Activated CD4-positive, alpha-beta T cell treated with anti-CD3 and anti-CD28 coated beads, Interleukin-2, Interleukin-4, amounts not matched to agents 100 ng/mL and 50 ng/mL, durations not matched to agents 16 hours and 8 hours (primary cell): ENCODE results near the gene NRF1.
"Not testable (repeated sequence)": the region's sequence is repeated elsewhere in the genome, so short reads cannot be mapped to it uniquely, and the experiment has no call there.

Experiments
- DNase-seq: peaks from one replicate; pipeline ENCODE4 v3.0.0-alpha.2; 2020; ENCODE audit warnings: low spot score

Gene NRF1

DNA sequence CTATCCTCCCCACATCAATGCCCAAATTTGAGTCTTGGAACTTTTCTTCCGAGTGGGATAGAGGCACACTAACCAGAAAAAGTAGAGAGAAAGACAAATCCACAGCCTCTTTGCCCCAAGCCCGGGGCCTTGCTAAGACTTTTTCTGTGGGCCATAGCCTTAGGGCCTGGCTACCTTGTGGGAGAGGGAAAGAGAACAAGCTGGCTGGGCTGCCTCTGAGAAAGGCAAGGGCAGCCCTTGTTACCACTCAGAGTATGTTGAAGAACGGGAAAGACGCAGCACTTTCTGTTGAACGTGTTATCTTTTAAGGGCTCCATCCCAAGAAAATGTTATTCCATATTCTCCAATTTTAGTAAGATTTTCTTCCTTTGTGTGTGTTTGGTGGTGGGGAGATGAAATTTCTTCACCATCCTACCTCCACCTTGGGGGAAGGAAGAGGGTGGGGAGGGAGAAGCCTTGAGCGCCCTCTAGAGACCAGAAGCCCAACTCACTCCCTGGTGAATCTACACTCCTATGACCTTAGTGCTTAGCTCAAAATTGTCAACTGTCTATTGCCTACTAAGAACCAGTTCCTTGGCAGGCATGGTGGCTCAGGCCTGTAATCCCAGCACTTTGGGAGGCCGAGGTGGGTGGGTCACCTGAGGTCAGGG, 3.9 kb upstream of the NRF1 start:
- peak; percentile 51 for DNase-seq

DNA sequence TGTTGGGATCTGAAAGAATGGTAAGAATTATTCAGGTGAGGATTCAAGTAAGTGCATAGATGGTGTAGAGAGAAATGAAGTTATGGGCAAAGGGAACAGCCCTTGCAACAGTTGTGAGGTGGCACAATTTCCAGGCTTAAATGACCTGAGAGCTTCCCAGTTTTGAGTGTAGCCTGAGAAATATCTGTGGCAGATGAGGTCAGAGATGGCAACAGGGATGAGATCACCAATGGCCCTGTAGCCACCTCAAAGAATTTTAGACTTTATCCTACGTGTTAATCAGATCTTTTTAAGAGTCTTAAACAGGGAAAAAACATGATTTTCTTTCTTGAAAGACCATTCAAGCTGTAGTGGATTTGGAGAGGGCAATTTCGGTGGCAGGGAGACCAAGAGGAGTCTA, 1.9 kb upstream of the NRF1 start:
- DNase-seq: no peak

DNA sequence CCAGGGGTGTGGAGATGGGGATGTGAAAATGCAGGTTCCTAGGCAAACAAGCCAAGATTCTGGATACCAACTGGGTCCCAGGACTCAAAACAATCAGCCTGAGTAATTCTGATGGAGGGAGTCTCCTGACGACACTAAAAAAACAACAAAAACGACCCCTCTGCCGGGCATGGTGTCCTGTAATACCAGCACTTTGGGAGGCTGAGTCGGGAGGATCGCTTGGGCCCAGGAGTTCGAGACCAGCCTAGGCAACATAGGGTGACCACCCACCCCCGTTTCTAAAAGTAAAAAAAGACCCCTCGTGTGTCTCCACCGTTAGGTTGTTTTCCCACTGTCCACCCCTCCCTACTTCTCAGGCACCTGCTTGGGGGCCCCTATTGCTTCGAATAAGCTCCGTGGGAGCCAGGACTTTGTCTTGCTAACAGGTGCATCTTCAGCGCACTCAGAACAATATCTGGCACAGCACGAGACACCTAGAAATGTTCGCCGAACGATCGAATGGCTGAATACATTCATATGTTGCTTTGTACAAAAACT, 743 bp upstream of the NRF1 start:
- DNase-seq: no peak

DNA sequence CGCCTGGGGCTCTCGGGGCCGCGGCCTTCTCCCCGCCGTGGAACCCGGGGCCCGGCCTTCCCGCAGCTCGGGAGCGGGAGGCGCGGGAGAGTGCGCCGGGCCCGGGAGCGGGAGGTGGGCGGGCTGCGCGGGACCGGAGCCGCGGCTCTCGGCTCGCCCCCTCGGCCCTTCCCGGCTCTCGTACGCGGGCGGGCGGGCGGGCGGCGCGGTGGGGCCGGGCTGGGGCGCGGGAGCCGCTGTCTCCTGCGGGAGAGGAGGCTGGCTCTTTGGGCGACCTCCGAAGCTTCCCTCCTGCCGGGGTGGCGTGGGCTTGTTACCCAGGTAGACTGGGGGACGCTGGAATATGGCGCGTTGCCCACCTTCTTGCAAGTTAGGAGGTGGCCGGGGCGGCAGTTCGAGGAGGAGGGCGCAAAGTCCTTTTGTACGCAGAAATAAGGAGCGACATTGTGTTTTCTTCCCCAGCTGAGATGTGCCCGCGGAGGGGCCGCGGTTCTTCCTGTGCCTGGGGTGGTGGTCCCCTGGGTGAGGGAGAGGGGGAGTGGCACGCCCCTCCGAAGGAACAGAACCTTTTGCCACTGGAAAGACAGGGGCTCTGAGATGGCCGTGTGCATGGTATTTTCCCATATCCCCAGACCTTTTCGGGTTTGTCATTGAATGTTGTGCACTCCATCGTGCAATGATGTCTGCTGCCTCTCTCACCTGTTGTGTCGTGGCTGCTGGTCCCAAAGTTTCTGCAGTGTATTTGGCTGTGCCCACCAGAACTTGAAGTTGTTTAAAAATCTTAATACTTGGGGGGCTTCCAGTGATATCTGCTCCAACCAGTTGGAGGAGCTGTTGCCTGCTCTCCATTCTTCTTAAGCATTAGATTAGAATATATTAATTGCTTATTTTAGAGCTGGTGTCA, 844 bp downstream of the NRF1 start:
- DNase-seq: peak; percentile 32

DNA sequence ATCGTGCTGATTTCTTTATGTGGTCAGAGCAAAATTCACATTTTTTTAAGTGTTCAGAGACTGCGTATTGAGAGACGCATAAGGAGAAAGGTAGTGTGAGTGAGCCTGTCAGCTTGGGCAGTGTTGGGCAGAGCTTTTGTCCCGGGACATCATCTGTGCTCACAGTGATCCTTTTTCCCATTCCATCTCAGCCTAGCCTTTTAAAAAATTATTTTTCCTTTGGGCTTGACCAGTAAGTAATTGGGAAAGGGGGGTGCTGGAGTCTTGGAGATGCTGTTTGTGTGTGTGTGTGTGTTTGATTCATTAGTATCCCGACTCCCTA, 1.5 kb downstream of the NRF1 start:
- DNase-seq: no peak

DNA sequence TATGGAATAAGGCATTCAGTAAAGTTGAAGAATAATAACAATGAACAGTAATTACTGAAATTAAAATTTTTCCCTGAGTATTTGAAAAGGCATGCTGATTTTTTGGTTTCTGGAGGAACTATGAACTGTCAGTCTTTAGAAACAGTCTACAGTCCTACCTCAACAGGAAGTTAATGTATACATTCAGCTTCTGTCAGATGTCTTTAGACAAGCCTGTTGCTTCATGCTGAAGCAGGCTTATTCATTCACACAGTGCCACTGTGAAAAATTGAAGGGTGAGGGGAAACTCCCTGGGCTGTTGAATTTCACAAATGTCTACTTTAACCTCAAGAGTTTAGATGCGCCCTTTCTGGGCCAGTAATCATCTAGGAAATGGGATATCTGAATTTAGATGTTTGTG, 3.5 kb downstream of the NRF1 start:
- DNase-seq: peak; percentile 62

DNA sequence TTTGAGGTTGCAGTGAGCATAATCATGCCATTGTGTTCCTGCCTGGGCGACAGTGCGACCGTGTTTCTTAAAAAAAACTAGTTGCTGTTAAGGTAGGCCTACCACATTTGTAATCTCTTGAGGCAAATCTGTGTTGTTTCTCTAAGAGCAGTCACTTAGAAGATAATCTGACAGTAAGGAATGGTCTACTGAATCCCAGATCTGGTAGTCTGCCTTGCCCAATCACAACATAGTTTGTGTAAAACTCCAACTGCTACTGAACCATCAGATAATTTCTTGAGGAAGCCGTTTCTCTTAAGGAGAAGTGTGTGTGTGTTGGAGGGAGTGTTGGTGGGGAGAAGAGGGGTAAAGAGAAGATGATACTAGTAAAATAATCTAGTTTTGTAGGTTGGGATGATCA, 5.0 kb downstream of the NRF1 start:
- no peak for DNase-seq

DNA sequence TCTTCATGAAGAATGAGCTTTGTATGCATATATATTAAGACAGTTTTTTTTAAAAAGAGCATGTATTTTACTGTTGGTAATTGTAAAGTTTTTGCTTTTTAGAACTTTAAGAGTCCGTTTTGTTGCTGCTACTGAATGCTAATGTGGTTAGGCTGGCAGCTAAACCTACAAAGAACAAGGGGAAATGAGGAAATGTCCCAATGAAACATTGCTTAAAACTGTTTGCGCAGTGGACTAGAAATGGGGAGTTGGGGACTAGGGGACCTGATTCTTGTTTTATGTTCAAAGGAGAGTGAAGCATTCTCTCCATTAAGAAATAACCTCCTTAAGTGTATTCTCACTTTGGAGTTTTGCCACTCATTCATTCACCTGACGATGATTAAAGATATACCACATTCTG, 5.7 kb downstream of the NRF1 start:
- no peak for DNase-seq

DNA sequence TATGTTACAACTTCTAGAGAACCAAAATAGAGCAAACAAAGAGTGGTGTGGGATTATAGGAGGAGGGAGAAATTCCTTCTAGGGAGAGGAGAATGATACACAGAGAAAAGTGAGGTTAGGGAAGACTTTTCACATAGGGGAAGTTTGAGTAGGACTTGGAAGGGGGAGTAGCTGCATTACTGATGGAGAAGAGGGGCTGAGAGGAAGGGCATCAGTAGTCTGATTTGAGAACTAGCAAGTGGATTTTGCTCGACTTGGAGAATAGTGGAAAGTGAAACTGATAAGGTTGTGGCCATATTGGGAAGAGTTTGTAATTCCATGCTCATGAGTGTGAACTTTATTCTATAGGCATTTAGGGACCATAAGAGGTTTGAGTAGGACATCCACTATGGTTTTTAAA, 6.1 kb downstream of the NRF1 start:
- no peak for DNase-seq

DNA sequence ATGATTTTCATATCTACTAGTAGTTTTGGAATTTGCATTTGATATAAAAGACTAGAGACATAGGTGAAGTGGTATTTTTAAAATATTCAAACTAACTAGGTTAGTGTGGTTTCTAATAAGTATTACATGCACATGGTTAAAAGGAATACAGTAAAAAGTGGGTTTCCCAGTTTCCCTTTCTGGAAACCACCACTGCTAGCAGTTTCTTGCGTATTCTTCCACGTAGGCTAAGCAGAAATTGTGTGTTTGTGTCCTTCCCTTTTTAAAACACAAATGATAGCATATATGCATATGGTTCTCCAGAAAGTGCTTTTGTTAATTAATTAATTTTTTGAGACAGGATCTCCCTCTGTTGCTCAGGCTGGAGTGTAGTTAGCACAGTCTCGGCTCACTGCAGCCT, 15.4 kb downstream of the NRF1 start:
- DNase-seq: no peak

DNA sequence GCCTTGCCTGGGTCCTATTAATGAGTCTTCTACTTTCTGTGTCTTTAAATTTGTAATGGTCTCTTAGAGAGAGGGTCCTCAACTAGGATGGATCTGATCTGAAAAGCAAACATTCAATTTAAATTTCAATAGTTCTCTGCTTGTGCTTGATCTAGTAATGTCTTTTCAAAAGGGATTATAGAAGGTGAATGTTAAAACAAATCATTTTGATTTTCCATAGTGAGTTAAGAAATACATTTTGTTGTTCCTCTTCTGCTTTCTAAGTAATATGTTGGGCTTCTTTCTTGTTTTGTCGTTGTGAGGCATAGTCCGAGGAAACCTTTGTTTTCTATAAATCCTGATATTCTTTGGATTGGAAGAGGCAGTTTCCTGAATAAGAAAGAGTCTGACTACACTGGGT, 18.8 kb downstream of the NRF1 start:
- no peak for DNase-seq

DNA sequence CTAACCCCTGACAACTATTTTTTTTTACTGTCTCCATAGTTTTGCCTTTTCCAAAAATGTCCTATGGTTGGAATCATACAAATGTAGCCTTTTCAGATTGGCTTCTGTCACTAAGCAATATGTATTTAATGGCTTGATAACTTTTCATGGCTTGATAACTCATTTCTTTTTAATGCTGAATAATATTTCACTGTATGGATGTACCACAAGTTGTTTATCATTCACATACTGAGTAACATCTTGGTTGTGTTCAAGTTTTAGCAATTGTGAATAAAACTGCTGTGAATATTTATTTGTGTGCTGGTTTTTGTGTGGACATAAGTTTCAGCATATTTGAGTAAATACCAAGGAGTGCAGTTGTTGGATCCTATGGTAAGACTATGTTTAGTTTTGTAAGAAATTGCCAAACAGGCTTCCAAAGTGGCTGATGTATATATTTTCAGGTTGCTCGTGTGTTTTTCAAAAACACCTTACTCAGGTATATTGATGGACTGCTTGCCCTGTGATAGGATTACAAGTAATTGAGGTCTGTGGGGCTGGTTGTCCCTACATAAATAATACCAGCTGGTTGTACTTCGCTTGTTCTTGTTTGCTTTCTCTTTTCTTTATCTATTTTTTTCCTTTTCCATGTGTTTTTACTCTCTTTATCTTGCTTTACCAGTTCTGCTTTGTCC, 23.0 kb downstream of the NRF1 start:
- no peak for DNase-seq

DNA sequence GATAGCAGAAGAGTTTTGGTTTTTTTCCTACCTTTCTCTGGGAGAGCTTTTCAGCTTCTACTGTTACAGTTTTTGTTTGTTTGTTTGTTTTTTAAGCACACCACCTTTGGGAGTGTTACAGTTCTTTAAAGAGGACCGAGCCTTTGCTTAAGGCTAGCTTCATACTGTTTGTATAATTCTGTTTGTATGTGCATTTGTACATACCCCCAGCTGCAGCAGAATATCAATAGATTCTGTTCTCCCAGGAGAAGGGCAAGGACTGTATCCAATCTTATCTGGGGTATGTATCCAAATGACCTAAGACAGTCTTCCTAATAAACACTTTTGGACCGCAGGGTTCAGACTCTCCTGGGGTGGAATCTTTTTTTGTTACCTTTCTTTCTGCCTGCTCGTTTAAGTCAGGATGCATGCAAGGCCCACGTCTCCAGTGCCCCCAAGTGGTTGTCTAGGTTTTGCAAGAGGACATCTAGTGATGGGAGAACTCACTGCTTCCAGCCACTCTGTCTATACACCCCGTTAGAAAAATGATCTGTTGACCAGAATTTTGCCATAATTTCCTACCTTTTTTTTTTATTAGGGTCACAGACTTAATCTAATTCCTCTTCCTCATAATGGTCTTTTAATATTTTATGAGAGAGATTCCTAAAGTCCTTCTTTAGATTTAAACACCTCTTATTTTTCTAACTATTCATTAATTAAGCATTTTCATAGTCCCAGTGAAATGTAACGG, 23.9 kb downstream of the NRF1 start:
- DNase-seq: peak; percentile 68

DNA sequence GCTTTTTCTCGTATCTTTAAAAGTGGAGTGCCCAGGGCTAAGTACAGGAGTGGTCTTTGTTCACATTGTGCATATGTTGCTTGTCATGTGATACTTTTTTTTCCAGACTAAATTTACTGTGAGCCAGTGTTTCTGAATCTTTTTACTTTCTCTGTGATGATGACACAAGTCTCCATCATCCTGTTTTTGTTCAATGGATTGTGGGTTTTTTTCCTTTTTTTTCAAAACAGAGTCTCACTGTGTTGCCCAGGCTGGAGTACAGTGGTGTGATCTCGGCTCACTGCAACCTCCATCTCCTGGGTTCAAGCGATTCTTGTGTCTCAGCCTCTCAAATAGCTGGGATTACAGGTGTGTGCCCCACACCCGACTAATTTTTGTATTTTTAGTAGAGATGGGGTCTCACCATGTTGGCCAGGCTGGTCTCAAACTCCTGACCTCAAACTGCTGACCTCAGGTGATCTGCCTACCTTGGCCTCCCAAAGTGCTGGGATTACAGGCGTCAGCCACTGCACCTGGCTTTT, 24.6 kb downstream of the NRF1 start:
- DNase-seq: not testable (repeated sequence)

DNA sequence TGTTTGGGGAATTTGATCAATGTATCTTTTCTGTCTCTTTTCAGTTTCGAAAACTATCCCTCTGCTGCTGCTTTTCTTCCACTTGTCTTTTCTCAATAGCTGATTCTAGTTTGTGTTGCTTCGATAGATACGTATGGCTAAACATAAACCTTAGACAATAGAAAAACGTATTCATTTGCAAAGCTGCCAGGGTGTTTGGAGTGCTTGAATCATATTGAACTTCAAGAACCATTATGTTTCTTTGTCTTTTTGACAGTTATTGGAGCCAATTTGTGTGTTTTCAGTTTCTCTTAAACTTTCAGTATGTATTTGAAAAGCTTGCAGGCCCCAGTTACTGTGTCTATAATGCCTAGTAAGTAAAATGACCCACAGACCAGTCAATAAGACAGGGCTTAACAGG, 25.1 kb downstream of the NRF1 start:
- DNase-seq: no peak

DNA sequence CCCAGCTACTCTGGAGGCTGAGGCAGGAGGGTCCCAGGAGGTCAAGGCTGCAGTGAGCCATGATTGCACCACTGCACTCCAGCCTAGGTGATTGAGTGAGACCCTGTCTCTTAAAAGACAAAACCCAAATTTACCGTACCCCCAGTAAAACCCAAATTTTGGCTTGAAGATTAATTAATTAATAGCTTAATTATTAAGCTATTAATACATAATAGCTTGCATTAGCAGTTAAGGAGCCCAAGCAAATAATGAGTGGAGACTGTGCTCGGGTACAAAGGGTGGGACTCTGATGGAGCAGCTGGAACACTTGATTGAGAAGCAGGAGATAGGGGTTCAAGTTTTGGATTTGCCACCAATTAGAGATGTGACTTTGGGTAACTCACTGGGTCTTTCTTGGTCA, 28.9 kb downstream of the NRF1 start:
- no peak for DNase-seq

DNA sequence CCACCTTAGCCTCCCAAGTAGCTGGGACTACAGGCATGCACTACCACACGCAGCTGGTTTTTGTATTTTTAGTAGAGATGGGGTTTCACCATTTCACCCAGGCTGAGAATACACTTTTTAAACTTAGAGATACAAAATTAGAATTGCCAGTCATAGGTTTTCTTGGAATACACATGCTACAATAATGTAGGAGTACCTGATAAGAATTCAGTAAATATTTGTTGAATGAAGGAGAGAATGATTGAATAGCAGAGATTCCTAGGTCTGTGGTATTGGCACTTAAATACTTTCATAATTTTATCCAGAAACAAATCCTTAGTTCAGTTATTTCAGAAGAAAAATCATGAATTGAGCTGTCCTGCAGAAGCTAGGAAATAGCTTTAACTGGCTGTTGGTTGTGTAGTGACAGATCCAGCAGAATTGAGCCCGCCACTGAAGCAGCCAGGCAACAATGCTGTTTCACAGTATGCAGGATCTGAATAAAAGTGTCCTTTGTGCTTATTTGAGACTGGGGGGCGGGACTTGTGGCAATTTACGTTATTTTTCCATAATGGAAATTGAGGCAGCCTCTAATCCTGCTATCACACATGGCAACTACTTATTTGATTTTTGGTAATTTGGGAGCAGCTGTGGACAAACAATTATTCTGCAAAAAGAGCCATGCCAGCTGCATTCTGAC, 31.5 kb downstream of the NRF1 start:
- no peak for DNase-seq

DNA sequence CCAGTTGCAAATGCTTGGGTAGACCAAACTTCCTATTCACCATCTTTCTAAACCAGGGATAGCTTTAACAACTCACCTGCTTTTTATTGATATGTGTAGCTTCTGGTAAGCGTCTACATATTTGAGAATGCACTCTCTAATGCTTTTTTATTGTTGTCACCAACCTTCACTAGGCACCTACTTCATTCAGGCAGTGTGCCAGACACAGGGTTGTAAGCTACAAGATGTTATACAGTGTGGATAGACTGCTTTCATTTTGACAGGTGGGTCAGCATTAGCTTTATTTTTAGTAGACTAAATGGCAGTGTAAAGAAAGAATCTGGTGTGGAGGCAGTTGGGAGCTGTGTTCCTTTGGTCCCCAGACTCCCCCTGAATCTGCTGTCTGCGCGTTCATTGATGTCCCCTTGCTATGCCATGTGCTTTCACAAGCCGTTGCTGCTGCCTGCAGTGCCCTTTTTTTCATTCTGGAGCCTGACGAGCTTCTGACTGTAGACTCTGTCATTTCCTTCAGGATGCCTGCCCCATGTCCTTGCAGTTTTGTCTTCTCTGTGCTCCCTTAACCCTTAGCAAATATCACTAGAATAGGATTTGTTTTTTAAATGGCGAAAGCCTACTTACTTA, 32.1 kb downstream of the NRF1 start:
- DNase-seq: no peak

DNA sequence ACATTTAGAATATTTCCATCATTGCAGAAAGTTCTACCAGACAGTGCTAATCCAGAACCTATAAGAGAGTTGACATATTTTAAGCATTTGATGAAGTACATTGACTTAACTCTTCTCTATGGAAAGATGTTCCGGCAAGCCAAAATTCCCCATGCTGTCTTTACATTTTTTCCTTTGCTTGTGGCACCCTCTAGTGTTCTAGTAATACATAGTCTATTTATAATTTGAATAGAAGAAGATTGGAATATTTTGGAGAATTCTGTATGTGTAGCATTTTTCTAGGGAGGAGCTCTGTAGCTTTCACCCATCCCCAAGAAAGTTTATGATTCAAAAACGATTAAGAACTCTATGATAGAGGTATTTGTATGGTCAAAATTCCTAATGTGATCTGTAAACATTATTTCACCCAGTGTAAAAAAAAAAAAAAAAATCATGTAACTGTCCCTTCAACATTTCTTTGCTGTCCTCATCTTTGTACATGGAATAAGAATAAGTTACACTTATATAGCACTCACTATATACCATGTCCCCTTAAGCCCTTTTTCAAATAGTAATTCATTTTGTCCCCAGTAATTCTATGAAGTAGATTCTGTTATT, 33.2 kb downstream of the NRF1 start:
- no peak for DNase-seq

DNA sequence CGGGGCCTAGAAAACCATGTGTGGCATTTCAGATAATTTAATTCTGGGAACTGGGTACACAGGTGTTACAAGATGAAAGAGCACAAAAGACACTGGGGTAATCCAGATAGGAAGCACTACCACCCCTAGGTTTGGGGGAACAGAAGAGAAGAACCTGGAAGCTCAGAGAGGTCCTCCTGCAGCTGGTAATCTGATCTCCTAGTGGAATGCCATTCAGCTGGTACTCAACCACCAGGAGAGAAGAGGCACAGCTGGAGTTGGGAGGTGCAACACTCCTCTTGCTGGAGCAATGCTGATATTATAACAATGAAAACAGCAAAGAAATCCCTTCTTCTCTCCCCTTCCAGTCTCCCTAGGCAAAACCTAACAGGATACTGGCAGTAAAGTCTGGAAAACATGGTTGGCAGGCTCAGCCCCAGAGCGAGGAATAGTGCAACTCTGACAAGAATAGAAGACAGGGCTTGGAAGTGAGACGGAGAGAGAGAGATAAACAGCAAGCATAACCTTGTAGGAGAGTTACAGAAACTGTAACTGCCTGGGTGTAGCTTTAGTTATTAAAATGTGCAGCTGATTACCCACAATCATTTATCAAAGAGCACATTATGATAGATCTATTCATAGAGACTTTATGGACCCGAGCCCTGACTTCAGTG, 35.0 kb downstream of the NRF1 start:
- no peak for DNase-seq
